COR-L47 (cell line): ENCODE results near the gene COX7B2.

Source experiments
- DNase-seq: peaks from one replicate; lab custom pipeline; 2025; lab: John Stamatoyannopoulos, UW

COX7B2 gene

DNA sequence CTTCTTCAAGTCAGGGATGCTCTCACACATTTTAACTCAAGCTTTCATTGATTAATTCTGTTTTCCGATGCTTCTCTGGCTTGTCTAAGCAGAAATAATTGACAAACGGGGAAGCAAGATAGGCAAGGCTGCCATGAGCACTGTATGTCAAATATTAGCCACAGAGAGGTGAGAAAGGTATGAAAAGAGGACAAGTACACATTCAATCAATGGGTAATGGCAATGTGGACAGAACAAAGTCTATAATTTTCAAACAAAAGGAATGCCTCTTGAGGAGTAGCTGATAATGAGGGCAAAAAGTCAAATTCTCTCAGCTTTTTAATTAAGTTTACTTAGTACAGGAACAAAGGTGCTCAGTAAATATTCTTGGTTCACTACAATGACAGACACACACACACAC, 19.6 kb downstream of the COX7B2 start:
- no peak for DNase-seq

DNA sequence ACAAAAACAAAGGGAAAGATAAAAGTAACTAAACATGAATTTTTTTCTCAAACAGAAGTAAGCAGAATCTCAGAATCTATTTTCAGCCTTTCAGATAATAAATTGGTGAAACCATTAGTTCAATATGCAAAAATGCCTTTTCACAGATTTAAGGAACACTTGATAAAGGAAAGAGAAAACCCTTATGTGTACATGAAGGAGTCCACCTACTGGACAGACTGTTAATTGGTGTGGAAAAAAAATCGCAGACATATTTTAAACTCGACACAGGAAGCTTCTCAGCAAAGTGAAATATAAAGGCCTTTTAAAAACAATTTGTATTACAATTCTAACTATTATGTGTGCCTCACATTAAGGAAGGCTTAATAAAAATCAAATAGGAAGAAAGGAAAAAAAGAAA, 22.3 kb downstream of the COX7B2 start:
- no peak for DNase-seq

DNA sequence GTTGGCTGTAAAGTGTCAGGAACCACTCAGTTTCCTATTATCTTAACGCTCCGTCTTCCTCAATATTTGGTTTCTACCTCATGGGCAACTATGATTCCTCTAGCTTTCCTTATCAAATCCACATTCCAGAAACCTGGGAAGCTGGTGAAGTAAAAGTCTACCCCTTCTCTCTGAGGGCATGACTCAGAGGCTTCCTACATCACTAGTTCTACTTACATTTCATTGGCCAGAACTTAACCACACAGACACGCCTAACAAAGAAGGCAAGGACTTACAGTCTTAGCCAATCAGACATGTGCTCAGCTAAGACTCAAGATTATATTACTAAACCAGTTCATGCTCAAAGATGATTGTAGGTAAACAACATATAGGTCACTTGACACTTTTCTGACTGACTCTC, 30.4 kb downstream of the COX7B2 start:
- DNase-seq = no peak

DNA sequence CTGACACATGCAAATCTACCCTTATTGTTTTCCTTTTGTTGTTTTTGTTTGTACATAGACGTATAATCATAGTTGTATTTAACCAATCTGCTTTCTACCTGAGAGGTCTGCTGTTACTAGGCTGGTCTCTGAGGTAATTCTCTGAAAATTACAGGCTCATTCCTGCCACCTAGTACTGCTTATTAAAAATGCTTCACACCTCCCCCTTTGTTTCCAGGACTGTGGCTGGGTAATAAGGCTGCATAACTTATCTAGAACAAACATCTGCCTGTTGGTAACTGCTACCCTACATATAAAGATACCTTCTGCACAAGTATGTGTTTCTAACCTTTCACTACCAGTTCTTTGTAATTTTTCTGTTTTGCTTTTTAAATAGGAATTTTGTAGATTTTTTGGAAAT, 34.2 kb downstream of the COX7B2 start:
- DNase-seq = peak; percentile 13

DNA sequence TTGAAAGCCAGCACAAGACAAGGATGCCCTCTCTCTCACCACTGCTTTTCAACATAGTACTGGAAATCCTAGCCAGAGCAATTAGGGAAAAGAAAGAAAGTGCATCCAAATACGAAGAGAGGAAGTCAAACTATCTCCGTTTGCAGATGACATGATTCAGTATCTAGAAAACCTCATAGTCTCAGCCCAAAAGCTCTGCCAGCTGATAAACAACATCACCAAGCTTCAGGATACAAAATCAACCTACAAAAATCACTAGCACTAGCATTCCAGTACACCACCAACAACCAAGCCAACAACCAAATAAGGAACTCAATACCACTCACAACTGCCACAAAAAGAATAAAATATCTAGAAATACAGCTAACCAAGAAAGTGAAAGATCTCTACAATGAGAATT, 38.6 kb downstream of the COX7B2 start:
- DNase-seq = no peak

DNA sequence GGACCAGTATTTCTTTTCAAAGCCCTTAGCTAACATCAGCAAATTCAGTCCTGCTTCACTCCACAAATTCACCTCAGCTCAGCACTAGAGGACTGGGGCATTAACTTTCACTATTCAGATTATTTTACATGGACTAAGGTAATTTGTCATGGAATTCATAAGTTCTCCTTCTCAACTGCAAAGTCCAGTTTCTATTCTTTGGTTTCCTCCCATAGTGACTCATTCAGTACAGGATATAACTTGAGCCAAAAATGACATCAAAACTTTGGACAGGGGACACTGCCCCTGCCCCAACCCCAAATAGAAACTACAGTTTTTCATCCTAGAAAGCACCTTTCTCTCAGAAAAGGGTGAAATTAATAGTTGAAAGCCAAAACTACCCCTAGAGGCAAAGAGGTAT, 52.7 kb downstream of the COX7B2 start:
- no peak for DNase-seq

DNA sequence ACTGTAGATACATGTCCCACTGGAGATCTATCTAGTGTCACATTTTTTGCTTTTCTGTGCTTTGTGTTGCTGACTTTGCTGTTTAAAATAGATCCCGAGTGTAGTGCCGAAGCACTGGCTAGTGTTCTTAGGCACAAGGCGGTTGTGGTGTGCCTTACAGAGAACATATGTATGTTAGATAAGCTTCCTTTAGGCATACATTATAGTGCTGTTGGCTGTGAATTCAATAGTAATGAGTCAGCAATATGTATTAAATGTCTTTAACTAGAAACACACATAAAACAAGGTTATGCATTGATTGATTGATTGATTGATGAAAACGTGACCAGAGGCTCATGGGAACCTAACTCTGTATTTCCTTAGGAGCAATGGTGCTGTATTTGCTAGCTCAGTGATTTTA, 56.2 kb downstream of the COX7B2 start:
- DNase-seq = no peak

DNA sequence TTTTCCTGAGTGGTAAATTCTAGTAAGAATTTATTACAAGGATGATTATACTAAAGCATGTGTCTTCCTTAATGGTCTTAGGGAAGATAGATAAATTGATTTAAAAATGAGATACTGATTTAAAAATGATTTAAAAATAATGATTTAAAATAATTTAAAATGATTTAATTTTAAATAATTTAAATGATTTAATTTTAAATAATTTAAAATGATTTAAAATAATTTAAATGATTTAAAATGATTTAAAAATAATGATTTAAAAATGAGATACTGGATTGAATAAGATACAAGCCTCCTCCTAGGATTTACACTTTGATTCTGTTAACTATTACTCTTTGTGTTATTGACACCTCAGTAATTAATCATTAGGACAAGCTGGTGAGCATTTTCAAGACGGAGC, 59.0 kb downstream of the COX7B2 start:
- no peak for DNase-seq

DNA sequence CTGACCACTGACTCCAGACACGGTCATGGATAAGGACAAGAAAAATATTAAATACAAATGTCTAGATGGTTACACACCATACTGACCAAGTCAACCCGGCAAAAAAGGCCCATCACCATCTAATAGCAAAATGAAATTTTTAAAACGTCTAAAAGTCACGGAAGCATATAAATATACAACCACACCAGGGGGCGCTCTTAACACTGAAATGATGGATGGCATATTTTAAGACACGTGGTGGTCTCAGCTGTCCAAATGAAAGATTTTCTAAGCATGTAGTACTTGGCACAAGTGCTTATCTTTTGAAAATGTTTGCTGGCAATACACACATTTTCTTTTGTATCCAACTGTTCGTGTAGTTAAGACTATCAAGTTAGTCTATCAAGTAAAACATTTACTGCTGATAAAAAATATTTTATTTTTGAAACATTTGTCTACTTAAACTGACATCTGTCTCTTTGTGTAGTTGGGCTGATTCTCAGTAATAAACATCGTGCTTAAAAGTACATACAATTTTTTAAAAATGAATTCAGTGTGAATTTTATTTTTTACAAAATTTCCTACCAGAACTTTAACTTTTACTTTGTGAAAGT, 64.6 kb downstream of the COX7B2 start:
- DNase-seq = peak; percentile 73

DNA sequence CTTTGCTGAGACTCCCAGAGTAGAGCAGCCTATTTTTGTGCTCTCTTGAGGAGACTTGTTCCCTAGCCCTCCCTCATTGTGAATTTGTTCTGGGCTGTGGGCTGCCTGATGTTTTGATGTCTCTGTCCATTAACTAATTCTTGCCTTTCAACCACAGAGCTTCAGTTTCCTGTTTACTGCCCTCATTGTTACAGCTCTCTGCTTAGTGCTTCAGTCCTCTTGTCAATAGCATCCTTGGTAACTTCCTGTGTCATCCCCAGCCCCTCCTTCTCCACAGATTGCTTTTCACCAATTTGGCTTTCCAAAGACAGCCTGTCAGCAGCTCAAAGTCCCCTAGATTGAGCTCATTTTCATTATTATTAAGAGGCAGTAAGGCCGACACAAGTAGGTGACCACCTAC, 69.9 kb downstream of the COX7B2 start:
- DNase-seq = peak; percentile 37

DNA sequence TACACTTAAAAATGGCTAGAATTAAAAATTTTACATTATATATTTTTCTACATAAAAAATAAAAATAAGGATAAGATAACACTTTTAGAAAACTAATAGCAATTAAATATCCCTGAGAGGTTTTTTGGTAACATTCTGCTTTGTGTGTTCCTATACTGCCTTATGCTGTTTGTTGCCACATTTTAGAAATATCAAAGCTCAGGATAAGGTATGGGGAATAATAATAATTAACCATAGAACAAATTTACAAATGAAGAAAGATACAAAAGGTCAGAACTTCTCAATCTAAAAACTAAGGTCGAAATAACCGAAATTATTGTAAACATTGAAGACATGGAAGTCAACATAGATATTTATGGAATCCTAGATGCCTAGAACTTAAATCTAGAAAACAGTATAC, 71.4 kb downstream of the COX7B2 start:
- DNase-seq = no peak

DNA sequence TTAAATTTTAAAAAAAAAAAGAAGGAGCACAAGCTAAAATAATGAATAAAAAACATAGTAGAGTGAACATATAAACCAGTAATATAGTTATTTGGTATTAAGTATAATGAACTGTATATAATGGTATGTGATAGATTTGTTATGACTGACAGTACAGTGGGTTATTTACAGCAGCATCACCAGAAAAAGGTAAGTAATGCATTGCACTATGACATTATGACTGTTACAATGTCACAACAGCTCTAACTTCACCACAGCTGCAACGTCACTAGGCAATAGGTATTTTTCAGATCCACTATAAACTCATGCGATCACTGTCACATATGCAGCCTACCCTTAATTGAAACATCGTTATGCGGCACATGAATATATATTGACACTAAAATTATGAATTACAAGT, 72.5 kb downstream of the COX7B2 start:
- no peak for DNase-seq

DNA sequence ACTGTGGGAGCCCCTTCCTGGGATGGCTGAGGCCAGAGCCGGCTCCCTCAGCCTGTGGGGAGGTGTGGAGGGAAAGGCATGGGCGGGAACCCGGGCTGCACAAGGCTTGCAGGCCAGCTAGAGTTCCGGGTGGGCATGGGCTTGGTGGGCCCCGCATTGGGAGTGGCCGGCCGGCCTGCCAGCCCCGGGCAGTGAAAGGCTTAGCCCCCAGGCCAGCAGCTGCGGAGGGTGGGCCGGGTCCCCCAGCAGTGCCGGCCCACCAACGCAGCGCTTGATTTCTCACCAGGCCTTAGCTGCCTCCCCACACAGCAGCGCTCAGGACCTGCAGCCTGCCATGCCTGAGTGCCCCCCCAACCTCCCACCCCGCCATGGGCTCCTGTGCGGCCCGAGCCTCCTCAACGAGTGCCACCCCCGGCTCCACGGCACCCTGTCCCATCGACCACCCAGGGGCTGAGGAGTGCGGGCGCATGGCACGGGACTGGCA, 78.0 kb downstream of the COX7B2 start:
- no peak for DNase-seq

DNA sequence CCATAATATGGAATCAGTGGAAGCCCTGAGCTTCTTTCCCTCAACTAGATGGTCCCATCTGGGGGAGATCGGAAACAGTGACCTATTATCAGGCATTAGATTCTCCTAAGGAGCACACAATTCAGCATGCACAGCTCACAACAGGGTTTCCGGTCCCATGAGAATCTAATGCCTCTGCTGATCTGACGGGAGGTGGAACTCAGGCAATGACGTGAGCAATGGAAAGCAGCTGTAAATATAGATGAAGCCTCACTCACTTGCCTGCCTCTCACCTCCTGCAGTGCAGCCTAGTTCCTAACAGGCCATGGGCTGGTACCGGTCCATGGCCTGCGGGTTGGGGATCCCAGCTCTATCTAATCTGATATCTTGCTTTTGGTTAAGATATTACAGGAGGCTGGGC, 88.9 kb downstream of the COX7B2 start:
- DNase-seq = no peak

DNA sequence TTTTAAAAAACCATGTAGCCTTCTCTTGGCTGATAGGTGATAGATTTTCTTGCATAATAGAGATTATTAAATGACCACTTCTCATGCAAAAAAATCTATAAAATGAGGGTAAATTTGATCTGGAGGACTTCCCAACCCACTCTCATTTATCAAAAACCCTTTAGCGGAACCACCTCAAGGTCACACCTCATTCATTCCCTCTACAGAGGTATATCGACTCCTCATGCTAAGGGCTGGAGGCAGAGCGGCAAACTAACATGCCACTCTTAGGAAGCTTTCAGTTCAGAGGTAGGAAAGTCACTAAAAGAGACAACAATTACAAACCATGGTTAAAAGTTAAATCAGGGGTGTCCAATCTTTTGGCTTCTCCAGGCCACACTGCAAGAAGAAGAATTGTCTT, 90.0 kb downstream of the COX7B2 start:
- no peak for DNase-seq

DNA sequence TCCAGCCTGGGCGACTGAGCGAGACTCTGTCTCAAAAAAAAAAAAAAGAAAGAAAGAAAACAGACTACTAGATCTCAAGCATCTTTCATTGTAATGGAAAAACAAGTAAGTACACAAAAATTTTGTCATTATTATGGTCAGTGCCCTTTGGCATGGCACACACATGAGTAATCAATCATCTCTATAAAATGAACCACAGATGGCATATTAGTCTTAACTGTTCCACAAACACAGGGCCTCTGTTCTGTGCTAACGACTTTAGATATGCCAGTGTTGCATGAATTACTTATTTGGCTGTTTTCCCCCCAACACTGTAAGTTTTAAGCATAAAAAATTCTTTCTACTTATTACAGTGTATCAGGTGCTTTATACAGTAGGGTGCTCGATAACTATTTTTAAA, 90.4 kb downstream of the COX7B2 start:
- DNase-seq = no peak

DNA sequence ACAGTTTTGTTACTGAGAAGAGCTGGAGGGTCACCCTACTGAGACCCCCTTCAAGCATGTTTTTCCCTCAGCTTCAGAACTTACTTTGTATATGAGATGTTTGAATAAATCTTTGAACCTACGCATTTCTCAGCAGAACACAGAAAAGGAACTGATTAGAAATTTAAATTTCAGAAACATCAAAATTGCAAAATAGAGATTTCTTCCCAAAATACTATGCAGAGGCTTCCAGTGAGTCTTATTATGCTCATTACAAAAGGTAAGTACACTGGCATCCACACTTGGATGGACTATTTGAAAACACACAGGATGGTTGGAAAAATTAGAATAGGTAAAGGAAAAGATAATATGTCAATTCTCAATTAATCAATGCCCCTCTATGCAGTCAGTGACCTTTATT, 91.2 kb downstream of the COX7B2 start:
- DNase-seq = no peak

DNA sequence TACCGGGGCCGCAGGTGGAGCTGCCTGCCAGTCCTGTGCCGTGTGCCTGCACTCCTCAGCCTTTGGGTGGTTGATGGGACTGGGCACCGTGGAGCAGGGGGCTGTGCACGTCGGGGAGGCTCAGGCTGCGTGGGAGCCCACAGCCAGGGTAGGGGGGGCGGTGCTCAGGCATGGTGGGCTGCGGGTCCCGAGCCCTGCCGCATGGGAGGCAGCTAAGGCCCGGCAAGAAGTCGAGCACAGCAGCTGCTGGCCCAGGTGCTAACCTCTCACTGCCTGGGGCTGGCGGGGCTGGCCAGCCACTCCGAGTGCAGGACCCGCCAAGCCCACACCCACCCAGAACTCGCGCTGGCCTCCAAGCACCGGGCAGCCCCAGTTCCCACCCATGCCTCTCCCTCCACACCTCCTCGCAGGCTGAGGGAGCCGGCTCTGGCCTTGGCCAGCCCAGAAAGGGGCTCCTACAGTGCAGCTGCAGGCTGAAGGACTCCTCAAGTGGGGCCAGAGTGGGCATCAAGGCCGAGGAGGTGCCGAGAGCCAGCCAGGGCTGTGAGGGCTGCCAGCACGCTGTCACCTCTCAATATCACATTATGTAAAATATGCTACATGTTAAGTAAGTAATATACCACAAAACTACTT, 104.1 kb downstream of the COX7B2 start:
- DNase-seq = no peak

DNA sequence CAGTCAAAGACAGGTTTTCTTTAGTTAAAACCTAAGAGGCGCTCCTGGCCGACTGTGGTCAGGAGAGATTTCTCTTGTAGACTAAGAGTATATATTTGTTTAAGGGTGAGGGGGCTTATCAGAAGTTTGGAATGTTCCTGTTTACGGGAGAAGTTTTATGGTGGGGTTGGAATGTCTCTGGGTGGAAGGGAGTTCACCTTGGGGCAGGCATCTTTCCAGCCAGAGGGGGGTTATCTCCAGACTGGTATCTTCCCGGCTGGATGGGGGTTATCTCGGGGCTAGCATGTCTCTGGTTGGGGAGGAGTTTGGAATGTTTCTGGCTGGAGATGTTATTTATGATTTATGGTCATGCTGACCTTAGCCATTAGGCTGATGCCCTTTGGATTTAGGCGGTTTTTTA, 116.0 kb downstream of the COX7B2 start:
- no peak for DNase-seq

DNA sequence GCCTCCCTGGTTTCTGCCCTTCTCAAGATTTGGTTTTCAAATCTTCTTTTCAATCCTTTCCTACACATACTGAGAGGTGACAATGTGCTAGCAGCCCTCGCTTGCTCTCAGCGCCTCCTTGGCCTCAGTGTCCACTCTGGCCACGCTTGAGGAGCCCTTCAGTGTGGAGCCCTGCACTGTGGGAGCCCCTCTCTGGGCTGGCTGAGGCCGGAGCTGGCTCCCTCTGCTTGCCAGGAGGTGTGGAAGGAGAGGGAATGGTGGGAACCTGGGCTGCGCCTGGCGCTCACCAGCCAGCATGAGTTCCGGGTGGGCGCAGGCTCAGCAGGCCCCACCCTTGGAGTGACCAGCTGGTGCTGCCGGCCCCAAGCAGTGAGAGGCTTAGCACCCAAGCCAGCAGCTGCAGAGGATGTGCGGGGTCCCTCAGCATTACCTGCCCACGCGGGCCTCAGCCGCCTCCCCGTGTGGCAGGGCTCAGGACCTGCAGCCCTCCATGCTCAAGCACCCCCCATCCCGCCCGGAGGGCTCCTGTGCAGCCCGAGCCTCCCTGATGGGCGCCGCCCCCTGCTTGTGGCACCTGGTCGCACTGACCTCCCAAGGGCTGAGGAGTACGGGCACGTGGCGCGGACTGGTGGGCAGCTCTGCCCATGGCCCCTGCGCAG, 127.5 kb downstream of the COX7B2 start:
- DNase-seq = no peak

DNA sequence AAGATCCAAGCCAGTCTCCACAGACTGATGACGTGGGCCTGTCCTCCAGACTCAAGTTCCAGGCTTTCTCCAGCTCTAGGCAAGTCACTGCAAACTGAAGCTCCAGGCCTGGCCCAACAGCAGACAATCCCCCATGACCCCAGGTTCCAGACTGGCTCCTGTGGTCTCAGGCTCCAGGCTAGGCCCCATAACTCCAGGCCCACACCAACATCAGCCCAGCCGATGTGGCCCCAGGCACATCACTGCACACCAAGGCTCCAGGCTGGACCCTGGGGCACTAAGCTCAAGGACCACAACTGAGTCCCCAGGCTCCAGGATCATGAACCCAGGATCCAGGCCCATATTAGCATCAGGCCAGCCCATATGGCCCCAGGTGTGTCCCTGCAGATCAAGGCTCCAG, 143.6 kb downstream of the COX7B2 start:
- no peak for DNase-seq

DNA sequence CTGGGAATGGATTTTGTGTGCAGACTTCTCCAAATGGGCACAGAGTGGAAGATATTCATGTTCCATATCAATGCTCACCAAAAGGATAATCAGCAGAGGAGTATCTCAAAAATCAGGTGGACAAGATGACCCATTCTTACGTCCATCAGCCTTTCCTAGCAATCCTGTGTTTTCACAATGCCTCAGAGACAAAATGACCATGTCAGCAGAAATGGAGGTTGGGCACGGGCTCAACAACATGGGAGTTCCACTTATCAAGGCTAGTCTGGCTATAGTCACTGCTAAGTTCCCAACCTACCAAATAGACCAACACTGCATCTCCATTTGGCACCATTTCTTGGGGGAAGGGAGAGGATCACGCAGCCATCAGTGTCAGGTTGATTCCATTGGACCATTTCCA, 179.0 kb downstream of the COX7B2 start:
- no peak for DNase-seq

DNA sequence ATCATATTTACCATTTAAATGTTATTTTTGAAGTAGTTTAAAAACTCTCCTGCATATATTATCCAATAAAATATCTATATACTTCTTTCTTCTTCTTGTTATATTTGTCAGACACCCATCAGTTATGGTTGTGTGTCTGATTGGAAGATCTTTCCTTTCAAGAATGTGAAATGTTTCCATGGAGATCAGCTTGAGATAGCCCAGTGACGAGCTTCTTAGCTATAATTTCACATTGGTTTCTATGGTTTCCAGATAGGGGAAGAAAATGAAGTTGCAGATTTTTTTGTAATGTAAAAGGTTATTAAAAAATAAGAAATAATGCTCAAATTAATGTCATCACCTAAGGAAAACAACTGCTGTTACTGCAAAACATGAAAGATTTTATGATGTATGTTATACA, 189.0 kb downstream of the COX7B2 start:
- no peak for DNase-seq

DNA sequence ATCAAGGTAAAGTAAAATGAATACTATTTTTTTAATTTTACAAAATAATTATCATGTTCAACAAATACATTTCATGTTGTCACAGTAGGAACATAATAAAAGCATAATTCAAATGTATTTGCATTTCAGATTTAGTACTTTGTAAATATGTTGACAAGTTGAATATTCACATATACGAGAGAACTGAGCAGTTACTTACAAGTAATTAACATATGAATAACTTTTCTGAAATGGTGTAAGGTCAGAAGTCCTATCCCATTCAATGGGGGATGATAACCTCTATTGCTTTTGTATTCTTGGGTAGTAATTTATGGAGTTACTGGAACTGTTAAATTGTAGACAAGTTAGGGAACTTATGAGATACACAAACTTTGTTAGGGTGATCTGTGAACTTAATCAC, 191.1 kb downstream of the COX7B2 start:
- DNase-seq = no peak
